Smooth muscle cell (in vitro differentiated cells): Measurements from ENCODE around the gene AUTS2. TPM values are rescaled to one million over a fixed set of nuclear protein-coding genes. Genes with fewer than 3 reads are reported as not detected.

ENCODE experiments used
- DNase-seq: peaks from one replicate; lab custom pipeline; 2025; ENCODE audit not compliant: unreplicated experiment; lab: John Stamatoyannopoulos, UW
- H2AFZ ChIP-seq: fragments of 200-600 bp; sonication (generic); 2 replicates; pipeline ENCODE4 v1.6.0; 2016; ENCODE audit warnings: antibody characterized with exemption, low read depth, mild to moderate bottlenecking
- H3F3A ChIP-seq: fragments of 200-600 bp; sonication (generic); 2 replicates; pipeline ENCODE4 v1.6.0; 2017; ENCODE audit warnings: antibody characterized with exemption, low read depth
- H3K27ac ChIP-seq: fragments of 200-600 bp; sonication (generic); 2 replicates; pipeline ENCODE4 v1.5.1; 2016; ENCODE audit warnings: low read depth, mild to moderate bottlenecking
- H3K27me3 ChIP-seq: fragments of 200-600 bp; sonication (generic); 2 replicates; pipeline ENCODE4 v1.6.1; 2016; ENCODE audit warnings: low read depth, mild to moderate bottlenecking
- H3K36me3 ChIP-seq: fragments of 200-600 bp; sonication (generic); 2 replicates; pipeline ENCODE4 v1.5.1; 2016; ENCODE audit warnings: low read depth
- H3K4me1 ChIP-seq: fragments of 200-600 bp; sonication (generic); 2 replicates; pipeline ENCODE4 v1.5.1; 2016; ENCODE audit warnings: low read depth
- H3K4me2 ChIP-seq: fragments of 200-600 bp; sonication (generic); 2 replicates; pipeline ENCODE4 v1.6.0; 2016; ENCODE audit warnings: mild to moderate bottlenecking
- H3K4me3 ChIP-seq: fragments of 200-600 bp; sonication (generic); 2 replicates; pipeline ENCODE4 v1.5.1; 2016; ENCODE audit warnings: mild to moderate bottlenecking
- H3K79me2 ChIP-seq: fragments of 200-600 bp; sonication (generic); 2 replicates; pipeline ENCODE4 v1.6.0; 2016; ENCODE audit warnings: low read depth, mild to moderate bottlenecking
- H3K9ac ChIP-seq: fragments of 200-600 bp; sonication (generic); 2 replicates; pipeline ENCODE4 v1.6.0; 2016; ENCODE audit warnings: low read depth
- H3K9me3 ChIP-seq: fragments of 200-600 bp; sonication (generic); replicated peaks from 2 replicates; pipeline ENCODE4 v1.5.1; 2016; ENCODE audit warnings: low read depth
- H4K20me1 ChIP-seq: fragments of 200-600 bp; sonication (generic); 2 replicates; pipeline ENCODE4 v1.6.0; 2016; ENCODE audit warnings: low read depth
- CTCF ChIP-seq: fragments of 200-600 bp; sonication (generic); IDR thresholded peaks from 2 replicates; pipeline ENCODE4 v1.5.1; 2017; ENCODE audit warnings: borderline replicate concordance, mild to moderate bottlenecking, antibody characterized with exemption; ENCODE audit not compliant: insufficient read depth, poor library complexity, severe bottlenecking
- WGBS: methylation state at CpG from one replicate; pipeline ENCODE4 v1.1.7; 2016; ENCODE audit warnings: low lambda C conversion rate; 5-methylcytosine and 5-hydroxymethylcytosine counted together
- polyA plus RNA-seq: library from polyadenylated mRNA; unstranded; fragments of >200 nt; fragmentation: Nextera tagmentation; extraction: Ambion mirVana; gene quantifications from 2 replicates; pipeline ENCODE4 v1.2.1, GENCODE V29; 2016
- total RNA-seq: library from RNA; depleted of rRNA; stranded (reverse); fragments of >200 nt; gene quantifications from 2 replicates; pipeline ENCODE4 v1.2.3, GENCODE V29; 2014

AUTS2 gene
- total and polyA plus RNA-seq, 2 experiments from 2014 or later, result 6.5 to 8.6 TPM

- no peaks in the 10 kb centered on the region for H4K20me1 ChIP-seq
- no peaks in the 10 kb centered on the region for H3K36me3 ChIP-seq
- H3K27ac ChIP-seq, result no peak overlapping the region
- no peak overlapping the region for H2AFZ ChIP-seq
- H3K4me3 ChIP-seq, result no peak overlapping the region
- no peaks in the 10 kb centered on the region for H3K27me3 ChIP-seq
- H3K79me2 ChIP-seq, result no peaks in the 10 kb centered on the region
- no peak for DNase-seq
- WGBS, result 92% methylated on average over 4 of the region's 4 CpGs
- peaks cover 13% of the 10 kb centered on the region for H3K4me1 ChIP-seq
- H3K9ac ChIP-seq, result no peak overlapping the region
- H3K4me2 ChIP-seq, result no peak overlapping the region
- no peaks in the 10 kb centered on the region for H3F3A ChIP-seq
- no peaks in the 10 kb centered on the region for H3K9me3 ChIP-seq
- TF ChIP-seq CTCF, result no peak
Measured at GRCh38 chr7:70387217-70387616, 788.9 kb downstream of the AUTS2 start.

GRCh38 chr7:70389531-70390151 is 791.4 kb downstream of the AUTS2 start:
- Histone ChIP-seq H3K36me3 (no peaks in the 10 kb centered on the region), H2AFZ (no peak overlapping the region), H3K4me2 (no peak overlapping the region), H3K27ac (no peak overlapping the region), H3F3A (no peaks in the 10 kb centered on the region), H3K27me3 (no peaks in the 10 kb centered on the region), H3K4me3 (no peak overlapping the region), H3K4me1 (peaks cover 18% of the 10 kb centered on the region), H3K9ac (no peak overlapping the region), H4K20me1 (no peaks in the 10 kb centered on the region), H3K79me2 (no peaks in the 10 kb centered on the region), H3K9me3 (no peaks in the 10 kb centered on the region)
- 77% methylated on average over 4 of the region's 4 CpGs for WGBS
- no peak for DNase-seq
- no peak for TF ChIP-seq CTCF

GRCh38 chr7:70390251-70390650 is 792.0 kb downstream of the AUTS2 start:
- H3K4me2 ChIP-seq, result no peak overlapping the region
- peaks cover 18% of the 10 kb centered on the region for H3K4me1 ChIP-seq
- no peaks in the 10 kb centered on the region for H3F3A ChIP-seq
- no peak overlapping the region for H3K9ac ChIP-seq
- no peaks in the 10 kb centered on the region for H4K20me1 ChIP-seq
- no peak overlapping the region for H3K4me3 ChIP-seq
- no peaks in the 10 kb centered on the region for H3K9me3 ChIP-seq
- no peaks in the 10 kb centered on the region for H3K79me2 ChIP-seq
- no peak overlapping the region for H3K27ac ChIP-seq
- WGBS, result 93% methylated on average over 1 of the region's 1 CpG
- TF ChIP-seq CTCF, result no peak
- DNase-seq, result no peak
- no peaks in the 10 kb centered on the region for H3K27me3 ChIP-seq
- H3K36me3 ChIP-seq, result no peaks in the 10 kb centered on the region
- no peak overlapping the region for H2AFZ ChIP-seq

GRCh38 chr7:70392256-70392876 is 794.1 kb downstream of the AUTS2 start:
- peak overlapping the region; percentile 48 for H3K27ac ChIP-seq
- peaks cover 18% of the 10 kb centered on the region for H3K4me1 ChIP-seq
- no peaks in the 10 kb centered on the region for H4K20me1 ChIP-seq
- peak overlapping the region; percentile 8 for H3K4me2 ChIP-seq
- H3K9me3 ChIP-seq, result no peaks in the 10 kb centered on the region
- DNase-seq, result no peak
- no peak overlapping the region for H2AFZ ChIP-seq
- TF ChIP-seq CTCF, result no peak
- no peaks in the 10 kb centered on the region for H3K27me3 ChIP-seq
- no peaks in the 10 kb centered on the region for H3F3A ChIP-seq
- no peak overlapping the region for H3K9ac ChIP-seq
- no peaks in the 10 kb centered on the region for H3K79me2 ChIP-seq
- H3K4me3 ChIP-seq, result no peak overlapping the region
- H3K36me3 ChIP-seq, result no peaks in the 10 kb centered on the region
- 57% methylated on average over 5 of the region's 5 CpGs for WGBS
